GM19035 (cell line): ENCODE results near the gene MFAP5.
"Not testable (repeated sequence)": the region's sequence is repeated elsewhere in the genome, so short reads cannot be mapped to it uniquely, and the experiment has no call there.

Source experiments
- ATAC-seq: cut with Tn5 transposase; IDR thresholded peaks from one replicate; pipeline ENCODE4 v1.9.1; 2021; ENCODE audit not compliant: unreplicated experiment

MFAP5 gene

DNA sequence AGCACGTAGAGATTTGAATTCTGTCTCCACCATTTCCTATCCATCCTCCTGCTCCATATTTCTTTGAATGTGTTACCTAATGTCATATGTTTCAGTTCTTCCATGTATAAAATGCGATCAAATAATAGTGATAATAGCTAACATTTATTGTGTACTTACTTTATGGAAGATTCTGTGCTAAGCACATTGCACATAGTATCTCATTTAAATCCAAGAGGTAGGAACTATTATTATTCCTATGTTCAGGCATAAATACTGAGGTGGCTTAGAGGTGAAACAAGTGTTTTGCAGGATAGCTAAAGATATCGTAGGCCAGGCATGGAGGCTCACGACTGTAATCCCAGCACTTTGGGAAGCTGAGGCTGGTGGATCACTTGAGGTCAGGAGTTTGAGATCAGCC lies 32.5 kb downstream of the MFAP5 start:
- ATAC-seq, result no peak

GRCh38 chr12:8629486-8630033 lies 33.1 kb downstream of the MFAP5 start:
- ATAC-seq, result peak; percentile 96

- no peak for ATAC-seq
These were observed 33.9 kb downstream of the MFAP5 start for GRCh38 chr12:8628731-8629130.

GRCh38 chr12:8624750-8625149 lies 37.9 kb downstream of the MFAP5 start:
- ATAC-seq, result not testable (repeated sequence)

GRCh38 chr12:8622646-8623045 lies 40.0 kb downstream of the MFAP5 start:
- no peak for ATAC-seq

- no peak for ATAC-seq
These were observed 47.4 kb downstream of the MFAP5 start for GRCh38 chr12:8615206-8615605.

DNA sequence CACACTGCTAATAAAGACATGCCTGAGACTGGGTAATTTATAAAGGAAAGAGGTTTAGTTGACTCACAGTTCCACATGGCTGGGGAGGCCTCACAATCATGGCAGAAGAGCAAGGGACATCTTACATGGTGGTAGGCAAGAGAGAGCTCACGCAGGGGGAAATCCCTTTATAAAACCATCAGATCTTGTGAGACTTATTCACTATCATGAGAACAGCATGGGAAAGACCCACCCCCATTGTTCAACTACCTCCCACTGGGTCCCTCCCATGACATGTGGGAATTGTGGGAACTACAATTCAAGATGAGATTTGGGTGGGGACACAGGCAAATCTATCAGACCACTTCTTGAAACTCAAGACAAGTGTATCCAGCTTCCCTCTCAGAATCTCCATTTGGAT lies 48.7 kb downstream of the MFAP5 start:
- not testable (repeated sequence) for ATAC-seq

DNA sequence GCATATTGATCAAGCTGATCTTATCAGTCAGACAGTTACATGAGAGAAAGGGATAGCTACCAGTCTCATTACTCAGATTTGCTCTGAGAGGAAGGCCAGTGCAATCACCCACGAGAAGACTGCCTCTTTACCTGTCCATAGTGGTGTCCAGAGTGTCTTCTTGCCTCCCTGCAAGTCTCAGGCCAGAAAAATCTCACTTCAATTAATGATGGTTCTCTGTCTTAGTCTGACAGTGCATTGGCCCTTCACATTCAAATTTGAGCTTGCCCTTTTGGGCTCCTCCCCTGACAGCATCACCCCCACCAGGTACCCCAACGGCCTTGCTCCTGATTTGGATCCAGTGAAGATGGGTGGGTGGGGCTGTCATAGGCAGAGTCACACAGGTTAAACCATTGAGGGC lies 50.0 kb downstream of the MFAP5 start, which contains the start of gene AICDA:
AICDA (minus strand) TSS at position 231 of the 400 bp plus-strand sequence; CDS start at position 139, 92 bp downstream.
- ATAC-seq, result no peak

DNA sequence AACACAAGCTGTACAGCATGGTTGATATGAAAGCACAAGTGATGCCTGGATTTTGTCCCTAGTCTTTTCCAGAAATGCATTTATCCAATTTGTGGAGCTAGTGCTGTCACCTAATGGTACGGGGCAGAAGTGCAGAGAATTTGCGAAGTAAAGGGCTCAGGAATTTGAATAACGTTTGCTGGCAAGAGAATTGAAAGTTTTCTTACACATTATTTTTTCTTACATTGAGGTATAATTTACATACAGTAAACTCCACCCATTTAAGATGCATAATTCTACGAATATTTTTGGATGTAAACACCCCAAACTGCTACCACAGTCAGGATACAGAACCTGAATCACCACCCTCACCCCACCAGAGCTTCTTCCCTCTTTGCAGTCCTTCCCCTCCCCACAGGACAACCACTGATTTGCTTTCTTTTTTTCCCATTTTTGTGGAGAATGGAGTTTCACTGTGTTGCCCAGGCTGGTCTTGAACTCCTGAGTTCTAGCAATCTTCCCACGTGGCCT lies 53.5 kb downstream of the MFAP5 start:
- no peak for ATAC-seq

GRCh38 chr12:8606890-8607289 lies 55.7 kb downstream of the MFAP5 start:
- ATAC-seq, result no peak

DNA sequence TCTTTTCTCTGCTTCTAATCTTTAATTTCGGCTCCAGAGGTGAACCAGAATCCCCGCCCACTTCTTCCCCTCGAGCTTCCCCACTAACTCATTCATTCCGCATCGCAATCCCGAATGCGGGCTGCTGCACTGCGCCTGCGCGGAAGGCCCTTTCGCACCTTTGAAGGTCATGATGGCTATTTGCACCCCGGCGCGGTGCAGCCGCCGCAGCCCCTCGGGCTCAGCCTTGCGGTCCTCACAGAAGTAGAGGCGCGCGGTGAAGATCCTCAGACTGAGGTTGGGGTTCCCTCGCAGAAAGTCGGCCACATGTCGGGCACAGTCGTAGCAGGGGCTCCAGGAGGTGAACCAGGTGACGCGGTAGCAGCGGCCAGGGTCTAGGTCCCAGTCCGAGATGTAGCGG lies 57.6 kb downstream of the MFAP5 start:
- no peak for ATAC-seq

- no peak for ATAC-seq
These were observed 58.8 kb downstream of the MFAP5 start for GRCh38 chr12:8603856-8604255.

- no peak for ATAC-seq
These were observed 59.3 kb downstream of the MFAP5 start for GRCh38 chr12:8603286-8603685.

GRCh38 chr12:8596561-8596960 lies 66.1 kb downstream of the MFAP5 start:
- no peak for ATAC-seq
